ENCODE results near the gene PDE7B. TPM values are rescaled to one million over a fixed set of nuclear protein-coding genes. Genes with fewer than 3 reads are reported as not detected.

The PDE7B gene
- total RNA-seq (2014; rRNA removed; shearing (Covaris generic); ENCODE audit: low replicate concordance): 1.8 and 4.0 TPM in 2 replicates

DNA sequence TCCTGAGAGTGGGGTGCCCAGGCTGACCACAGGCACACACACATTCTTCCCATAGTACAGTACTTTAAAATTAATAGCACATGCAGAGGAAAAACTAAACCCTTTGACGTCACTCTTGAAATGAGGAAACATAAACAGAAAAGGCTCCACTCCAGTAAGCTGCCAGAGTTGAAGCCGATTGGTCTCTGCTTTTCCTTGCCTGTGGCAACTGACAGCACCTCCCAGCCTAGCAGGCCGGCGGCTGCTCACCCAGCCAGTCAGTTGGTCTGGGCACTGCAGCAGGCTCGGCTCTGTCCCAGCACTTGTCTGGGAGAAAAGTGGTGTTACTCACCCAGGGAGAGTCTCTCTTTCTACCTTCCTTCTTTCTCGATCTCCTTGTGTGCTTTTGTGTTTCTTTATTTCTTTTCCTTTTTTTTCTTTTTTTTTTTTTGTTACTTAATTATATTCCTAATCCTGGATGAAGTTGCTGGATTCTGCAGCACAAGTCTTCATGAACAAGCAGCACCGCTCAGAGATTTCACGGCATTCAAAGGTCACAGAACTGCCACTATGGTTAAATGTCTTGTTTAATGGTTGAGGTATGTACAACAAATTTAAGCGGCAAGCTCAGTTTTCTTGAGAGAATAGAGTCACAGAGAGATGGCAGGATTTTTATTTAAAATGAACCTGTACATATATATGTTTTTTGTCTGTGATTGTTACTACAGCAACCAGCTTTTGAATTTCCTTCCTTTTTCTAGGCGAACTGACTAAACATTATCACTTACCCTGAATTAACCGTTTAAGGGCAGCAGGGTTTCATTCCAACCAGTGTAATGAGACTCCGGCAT is at the start of gene PDE7B:
Gene PDE7B, plus strand, starts transcription at position 260 of the 830 bp plus-strand sequence.
- DNase-seq: peak; percentile 97
- no peaks in the 10 kb centered on the region for H3K36me3 ChIP-seq
- peak within 1 kb of the TSS; percentile 46 for H3K4me3 ChIP-seq
- H3K27me3 ChIP-seq: no peaks in the 10 kb centered on the region
- no peaks in the 10 kb centered on the region for H3K9me3 ChIP-seq

DNA sequence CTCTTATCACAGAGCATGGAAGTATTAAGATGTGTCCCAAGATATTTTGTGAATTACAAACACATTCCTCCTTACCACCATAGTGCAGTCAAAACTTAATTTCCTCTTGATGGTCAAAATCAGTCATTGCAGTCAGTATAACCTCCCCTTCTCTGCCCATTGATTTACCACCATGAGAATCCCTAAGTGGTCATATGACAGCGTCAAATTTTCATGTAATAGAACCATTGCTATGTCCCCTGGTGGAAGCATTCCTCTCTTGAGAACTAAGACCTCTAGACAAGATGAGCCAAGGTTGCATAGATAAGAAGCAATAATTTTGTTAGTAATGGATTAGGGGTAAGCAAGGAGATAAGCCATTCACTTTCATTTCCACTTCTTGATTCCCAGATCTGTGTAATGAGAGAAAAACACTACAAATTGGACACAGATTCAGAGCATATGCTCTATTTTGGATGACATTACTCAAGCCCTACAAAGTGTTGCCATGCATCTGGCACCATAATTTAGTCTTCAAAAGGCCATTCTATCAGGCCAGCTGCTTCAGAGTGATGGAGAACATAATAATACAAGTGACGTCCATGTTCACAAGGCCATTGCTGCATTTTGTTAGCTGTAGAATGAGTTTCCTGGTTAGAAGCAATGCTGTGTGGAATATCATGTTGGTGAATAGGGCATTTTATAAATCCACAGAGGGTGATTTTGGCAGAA is 49.6 kb upstream of the PDE7B start:
- H3K4me3 ChIP-seq: no peak overlapping the region
- no peaks in the 10 kb centered on the region for H3K36me3 ChIP-seq
- no peak for DNase-seq
- H3K27me3 ChIP-seq: no peaks in the 10 kb centered on the region
- H3K9me3 ChIP-seq: no peaks in the 10 kb centered on the region

DNA sequence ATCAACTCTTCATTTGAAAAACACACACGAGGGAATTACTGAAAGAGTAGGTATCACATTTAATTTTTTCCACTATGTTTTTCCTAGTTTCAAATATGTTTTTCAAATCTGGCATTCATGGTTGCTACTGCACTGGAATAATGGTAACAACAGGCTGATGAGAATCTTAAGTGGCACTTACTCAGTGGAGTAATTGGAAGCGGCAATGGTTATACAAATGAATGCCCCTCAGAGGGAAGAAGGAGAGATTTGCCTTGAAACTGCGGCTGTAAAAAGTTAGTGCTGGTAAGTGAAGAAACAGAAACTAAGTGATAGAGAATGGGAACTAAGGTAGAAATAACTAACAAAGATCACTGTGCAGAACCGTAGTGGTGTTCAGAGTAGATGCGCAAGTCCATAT is 41.0 kb upstream of the PDE7B start:
- Histone ChIP-seq H3K36me3 (no peaks in the 10 kb centered on the region), H3K4me3 (no peak overlapping the region), H3K27me3 (no peaks in the 10 kb centered on the region), H3K9me3 (no peaks in the 10 kb centered on the region)
- no peak for DNase-seq

DNA sequence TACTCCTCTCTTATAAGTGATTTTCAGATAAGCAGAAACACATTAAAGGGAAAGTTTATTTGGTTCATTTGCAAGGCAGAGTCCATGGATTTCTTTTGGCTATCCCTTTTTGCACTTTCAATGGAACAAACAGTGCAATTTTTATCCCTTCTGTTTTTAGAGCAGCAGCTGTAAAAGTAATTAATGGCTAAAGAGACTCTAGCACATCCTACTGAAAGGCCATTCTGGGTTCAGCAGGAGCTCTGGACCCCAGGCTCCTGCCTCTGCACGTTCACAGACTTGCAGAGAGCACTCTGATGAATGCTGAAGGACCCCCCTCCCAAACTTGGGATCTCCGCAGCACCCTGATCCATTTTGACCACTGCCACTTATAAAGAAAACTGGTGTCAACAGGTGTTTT is 40.3 kb upstream of the PDE7B start:
- Histone ChIP-seq H3K4me3 (no peak overlapping the region), H3K27me3 (no peaks in the 10 kb centered on the region), H3K9me3 (no peaks in the 10 kb centered on the region), H3K36me3 (no peaks in the 10 kb centered on the region)
- no peak for DNase-seq

DNA sequence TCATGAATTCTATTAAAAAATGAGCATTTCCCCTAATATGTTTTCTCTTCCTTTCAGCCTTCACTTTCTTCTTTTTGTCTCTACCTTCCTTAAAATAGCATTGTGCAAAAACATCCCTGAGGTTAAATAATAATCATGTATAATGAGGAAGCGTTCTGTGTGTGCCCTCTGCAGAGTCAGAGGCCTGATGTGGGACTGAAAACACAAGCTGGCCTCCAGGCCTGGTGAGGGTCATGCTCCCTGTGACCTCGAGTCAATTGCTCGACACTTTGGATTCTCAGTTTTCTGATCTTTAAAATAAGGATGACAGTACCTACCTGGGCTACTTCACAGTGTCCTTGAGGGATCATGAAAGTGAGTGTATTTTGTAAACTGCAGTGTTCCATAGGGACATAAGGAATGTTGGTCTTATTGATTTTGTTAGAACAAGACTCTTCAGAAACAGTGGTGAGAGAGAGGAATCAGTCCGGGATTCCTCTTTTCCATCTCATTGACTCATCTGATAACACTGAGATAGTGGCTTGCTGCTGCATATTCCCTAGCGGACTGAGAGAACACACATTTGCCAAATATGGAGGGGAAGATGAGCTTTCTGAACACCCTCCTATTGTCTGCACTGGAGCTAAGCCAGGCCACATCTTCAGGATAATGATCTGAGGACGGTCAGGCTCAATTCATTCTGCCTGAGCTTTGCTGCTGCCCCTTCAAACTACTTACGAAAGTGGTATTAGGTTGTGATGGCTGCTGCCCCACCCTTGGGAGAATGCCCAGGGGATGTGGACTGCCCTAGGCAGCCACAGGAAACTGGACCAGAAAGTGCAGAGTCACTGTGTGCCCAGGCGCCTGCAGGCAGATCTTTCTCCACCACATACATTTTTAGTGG is 39.6 kb upstream of the PDE7B start:
- DNase-seq: peak; percentile 61
- Histone ChIP-seq H3K9me3 (no peaks in the 10 kb centered on the region), H3K27me3 (no peaks in the 10 kb centered on the region), H3K36me3 (no peaks in the 10 kb centered on the region), H3K4me3 (no peak overlapping the region)

DNA sequence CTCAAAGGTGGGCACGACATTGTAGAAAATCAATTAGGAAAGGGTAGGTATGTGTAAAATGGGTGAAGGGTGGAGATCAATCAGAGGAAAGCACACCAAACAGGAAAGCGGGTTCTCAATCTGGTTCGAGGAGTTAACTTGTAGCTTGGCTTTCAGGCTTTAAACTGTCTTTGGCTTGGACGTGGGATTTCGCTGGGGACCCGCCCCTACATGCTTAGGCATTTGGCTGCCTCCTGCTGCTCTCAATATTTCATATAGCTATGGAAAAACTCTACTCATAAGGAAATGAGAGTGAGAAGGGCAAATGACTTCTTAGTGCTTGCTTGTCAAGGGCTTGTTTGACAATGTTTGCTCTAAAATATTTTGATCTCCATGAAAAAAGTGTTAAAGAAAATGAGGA is 38.1 kb upstream of the PDE7B start:
- no peak for DNase-seq
- Histone ChIP-seq H3K9me3 (no peaks in the 10 kb centered on the region), H3K36me3 (no peaks in the 10 kb centered on the region), H3K4me3 (no peak overlapping the region), H3K27me3 (no peaks in the 10 kb centered on the region)

DNA sequence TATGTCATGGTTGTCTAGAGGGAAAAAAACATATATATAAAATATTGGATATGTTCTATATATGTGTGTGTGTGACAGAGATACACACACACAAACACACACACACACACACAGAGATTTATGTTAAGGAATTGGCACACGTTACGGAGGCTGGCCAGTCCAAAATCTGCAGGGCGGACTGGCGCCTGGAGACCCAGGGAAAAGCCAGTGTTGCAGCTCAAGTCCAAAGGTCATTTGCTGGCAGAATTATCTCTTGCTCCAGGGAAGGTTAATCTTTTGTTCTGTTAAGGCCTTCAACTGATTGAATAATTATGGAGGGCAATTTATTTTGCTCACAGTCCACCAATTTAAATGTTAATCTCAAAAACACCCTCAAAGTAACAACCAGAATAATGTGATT is 37.5 kb upstream of the PDE7B start:
- DNase-seq: no peak
- Histone ChIP-seq H3K9me3 (no peaks in the 10 kb centered on the region), H3K27me3 (no peaks in the 10 kb centered on the region), H3K36me3 (no peaks in the 10 kb centered on the region), H3K4me3 (no peak overlapping the region)

DNA sequence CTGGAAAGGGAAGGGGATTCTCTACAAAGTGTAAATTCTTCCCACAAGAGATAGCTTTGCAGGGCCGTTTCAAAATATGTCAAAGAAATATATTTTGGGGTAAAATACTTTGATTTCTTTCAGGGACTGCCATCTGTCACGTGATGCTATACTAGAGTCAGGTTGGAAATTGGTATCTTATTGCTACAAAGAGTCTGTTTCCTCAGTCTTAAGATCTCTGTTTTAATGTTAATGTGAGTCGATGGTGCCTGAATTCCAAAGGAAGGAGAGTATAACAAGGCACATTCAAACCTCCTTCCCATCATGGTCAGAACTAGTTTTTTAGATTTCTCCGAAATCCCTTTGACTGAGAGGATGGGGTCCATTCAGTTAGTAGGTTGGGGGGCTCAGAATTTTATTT is 36.3 kb upstream of the PDE7B start:
- no peak overlapping the region for H3K4me3 ChIP-seq
- no peaks in the 10 kb centered on the region for H3K27me3 ChIP-seq
- DNase-seq: no peak
- no peaks in the 10 kb centered on the region for H3K36me3 ChIP-seq
- no peaks in the 10 kb centered on the region for H3K9me3 ChIP-seq

DNA sequence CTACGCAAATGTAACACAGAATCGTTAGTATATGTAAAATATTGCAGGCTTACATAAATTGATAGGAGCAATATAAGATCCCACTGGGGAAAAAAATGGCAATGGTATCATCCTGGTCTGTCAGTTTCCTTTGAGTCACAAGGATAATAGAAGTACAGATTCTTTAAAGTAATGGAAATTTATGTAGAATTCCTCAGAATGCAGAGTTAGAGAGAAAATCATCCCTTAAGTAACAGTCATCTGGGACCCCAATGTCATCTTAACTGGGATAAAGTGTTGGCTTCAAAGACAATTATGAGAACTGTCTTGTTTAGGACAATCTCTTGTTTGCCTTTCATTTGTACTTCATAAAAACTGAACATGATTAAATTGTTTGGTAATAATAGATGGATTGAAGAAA is 34.5 kb upstream of the PDE7B start:
- no peaks in the 10 kb centered on the region for H3K27me3 ChIP-seq
- H3K4me3 ChIP-seq: no peak overlapping the region
- no peaks in the 10 kb centered on the region for H3K9me3 ChIP-seq
- H3K36me3 ChIP-seq: no peaks in the 10 kb centered on the region
- no peak for DNase-seq

DNA sequence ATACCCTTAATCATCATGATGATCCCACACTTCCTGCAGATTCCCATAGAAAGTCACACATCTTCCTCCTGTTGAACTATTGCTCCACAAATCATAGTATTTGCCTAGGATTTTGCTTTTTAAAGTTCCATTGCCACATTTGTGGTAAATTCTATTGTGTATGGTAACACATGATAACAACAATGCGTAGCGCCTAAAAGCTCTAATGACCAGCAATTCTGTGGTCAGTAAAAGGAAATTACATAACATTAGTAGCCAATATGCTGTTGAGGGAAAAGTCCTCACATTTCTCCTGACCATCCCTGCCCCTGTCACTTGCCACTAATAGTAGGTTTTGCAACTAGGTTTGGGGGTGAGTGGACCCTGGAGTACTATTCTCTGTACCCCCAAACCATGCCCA is 31.8 kb upstream of the PDE7B start:
- no peaks in the 10 kb centered on the region for H3K9me3 ChIP-seq
- H3K27me3 ChIP-seq: no peaks in the 10 kb centered on the region
- no peak overlapping the region for H3K4me3 ChIP-seq
- H3K36me3 ChIP-seq: no peaks in the 10 kb centered on the region
- no peak for DNase-seq

DNA sequence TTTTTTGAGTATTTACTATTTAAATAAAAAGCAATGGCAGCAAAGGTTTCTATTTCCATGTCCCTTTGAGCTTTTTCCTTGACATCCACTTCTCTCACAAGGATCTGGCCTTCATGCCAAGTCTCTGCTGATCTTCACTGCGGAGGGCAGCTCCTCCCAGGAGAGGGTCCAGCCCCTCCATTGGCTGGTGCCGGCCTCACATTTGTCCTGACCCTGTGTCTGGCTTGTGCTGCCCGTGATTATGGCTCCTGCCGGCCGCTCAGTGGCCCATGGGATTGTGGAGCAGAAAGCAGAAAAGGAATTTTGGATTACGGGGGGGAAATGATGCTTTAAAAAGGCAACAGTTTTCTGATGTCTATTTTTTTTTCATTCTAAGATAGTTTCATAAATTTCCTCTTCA is 31.2 kb upstream of the PDE7B start:
- DNase-seq: no peak
- H3K9me3 ChIP-seq: no peaks in the 10 kb centered on the region
- H3K4me3 ChIP-seq: no peak overlapping the region
- no peaks in the 10 kb centered on the region for H3K36me3 ChIP-seq
- no peaks in the 10 kb centered on the region for H3K27me3 ChIP-seq

DNA sequence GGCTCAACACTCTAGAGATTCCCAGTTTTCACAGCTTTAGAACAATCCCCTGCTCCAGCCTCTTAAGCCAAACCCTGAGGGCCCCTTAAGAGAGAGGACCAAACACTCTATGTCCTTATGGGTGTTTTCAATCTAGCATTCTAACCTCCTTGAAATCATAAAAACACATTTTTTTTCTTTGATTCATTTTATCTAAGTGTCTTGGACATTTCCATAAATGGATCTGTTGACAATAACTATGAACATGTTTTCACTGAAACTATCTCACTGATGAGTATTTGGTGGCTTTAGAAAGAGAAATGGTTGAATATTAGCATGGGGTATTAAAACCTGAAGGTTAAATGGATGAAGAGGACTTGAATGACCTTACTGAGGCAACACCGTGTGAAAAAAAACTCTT is 27.6 kb upstream of the PDE7B start:
- Histone ChIP-seq H3K36me3 (no peaks in the 10 kb centered on the region), H3K9me3 (no peaks in the 10 kb centered on the region), H3K27me3 (no peaks in the 10 kb centered on the region), H3K4me3 (no peak overlapping the region)
- no peak for DNase-seq

DNA sequence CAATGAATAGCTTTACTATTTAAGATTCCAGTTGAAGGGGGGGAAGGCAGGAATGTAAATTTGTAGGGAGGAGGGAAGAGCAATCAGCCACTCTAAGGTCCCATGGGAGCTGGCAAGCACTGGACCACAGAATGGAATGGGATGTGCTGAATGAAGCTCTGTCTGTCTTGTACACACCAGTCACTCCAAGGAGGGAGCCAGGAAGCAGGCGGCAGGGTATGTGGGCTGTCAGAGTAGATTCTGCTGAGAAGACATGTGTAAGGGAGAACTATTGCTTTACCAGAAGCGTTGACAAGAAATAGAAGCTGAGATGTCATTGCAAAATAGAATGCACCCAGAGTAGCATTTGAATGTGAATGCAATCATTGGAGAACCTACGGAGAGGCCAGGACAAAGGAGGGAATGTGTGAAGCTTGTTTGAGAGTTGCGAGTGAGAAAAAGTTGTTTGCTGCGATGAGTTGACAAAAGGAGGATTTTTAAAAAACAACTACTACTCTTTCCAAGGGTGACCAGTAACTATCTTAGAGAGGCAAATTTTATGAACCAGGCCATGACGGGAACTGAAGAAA is 25.2 kb upstream of the PDE7B start:
- DNase-seq: no peak
- Histone ChIP-seq H3K27me3 (no peaks in the 10 kb centered on the region), H3K4me3 (no peak overlapping the region), H3K36me3 (no peaks in the 10 kb centered on the region), H3K9me3 (no peaks in the 10 kb centered on the region)

DNA sequence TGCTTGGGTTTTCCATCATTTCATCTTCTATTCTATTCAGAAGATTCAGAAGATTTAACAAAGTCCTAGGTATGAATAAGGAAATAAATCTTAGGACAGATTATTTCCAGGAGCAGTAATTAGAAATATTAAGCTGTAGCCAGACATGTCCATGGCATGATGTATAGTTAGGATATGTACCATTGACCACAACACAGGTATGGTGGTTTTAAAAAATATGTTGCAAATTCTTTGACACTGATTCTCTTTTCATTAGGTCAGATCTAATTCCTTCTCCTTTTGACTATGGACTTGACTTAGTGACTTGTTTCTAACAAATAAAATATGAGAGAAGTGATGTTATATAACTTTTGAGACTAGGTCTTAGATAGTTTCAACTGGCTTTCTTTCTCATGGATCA is 23.5 kb upstream of the PDE7B start:
- H3K36me3 ChIP-seq: no peaks in the 10 kb centered on the region
- H3K9me3 ChIP-seq: no peaks in the 10 kb centered on the region
- no peaks in the 10 kb centered on the region for H3K27me3 ChIP-seq
- DNase-seq: no peak
- no peak overlapping the region for H3K4me3 ChIP-seq

DNA sequence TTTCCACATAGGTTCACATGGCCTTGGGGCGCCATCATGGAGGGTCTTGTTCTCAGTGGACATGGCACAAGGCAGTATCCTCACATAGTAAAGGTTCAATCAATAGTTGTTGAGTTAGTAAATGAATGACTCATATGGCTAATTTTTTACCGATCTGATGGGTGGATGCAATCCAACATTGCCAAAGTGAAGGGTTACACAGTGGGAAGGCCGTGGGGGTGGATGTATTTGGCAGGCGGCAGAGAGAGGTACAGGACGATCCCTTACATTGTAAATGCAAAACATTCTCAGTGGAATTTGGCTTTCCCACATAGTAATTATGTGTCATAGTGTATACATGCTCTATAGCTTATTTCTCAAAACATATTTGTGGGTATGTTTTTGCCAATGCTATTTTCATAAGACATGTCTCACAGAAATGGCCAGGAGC is 21.0 kb upstream of the PDE7B start:
- H3K27me3 ChIP-seq: no peaks in the 10 kb centered on the region
- no peaks in the 10 kb centered on the region for H3K36me3 ChIP-seq
- H3K4me3 ChIP-seq: no peak overlapping the region
- peak; percentile 85 for DNase-seq
- no peaks in the 10 kb centered on the region for H3K9me3 ChIP-seq

DNA sequence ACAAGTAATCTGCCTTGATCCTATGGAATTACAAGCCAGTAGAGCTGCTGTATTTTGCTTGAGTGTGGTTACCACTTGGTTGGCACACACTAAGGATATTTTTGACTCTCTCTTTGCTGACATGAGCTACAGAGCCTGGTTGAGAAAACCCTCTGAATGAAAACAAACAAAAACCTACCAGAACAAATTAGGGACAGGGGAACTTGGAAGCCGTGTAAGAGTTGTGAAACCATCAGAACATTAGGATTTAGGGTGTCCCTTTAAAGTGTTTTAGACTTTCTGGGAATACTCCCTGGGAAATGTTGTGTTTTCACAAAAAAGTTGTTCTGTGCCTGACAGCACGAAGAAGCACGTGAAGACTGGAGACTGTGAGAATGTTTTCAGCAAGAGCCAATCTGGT is 20.5 kb upstream of the PDE7B start:
- Histone ChIP-seq H3K9me3 (no peaks in the 10 kb centered on the region), H3K27me3 (no peaks in the 10 kb centered on the region), H3K36me3 (no peaks in the 10 kb centered on the region), H3K4me3 (no peak overlapping the region)
- DNase-seq: no peak

DNA sequence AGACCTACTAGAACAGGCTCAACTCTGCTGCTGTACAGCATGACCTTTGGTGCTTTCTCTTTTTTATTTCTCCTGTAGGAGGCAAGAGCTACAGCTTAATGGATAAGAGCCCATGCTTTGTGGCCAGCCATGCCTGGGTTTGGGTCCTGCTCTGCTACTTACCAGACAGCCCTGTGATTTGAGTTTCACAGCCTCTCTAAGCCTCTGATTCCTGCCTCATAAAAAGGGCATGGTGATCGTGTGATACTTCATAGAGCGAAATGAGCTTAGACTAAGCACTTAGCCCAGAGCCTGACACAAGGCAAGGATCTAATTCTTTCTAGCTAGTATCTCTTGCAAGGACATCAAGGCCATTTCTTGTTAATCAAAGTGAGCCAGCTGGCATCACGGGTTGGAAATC is 19.3 kb upstream of the PDE7B start:
- Histone ChIP-seq H3K36me3 (no peaks in the 10 kb centered on the region), H3K9me3 (no peaks in the 10 kb centered on the region), H3K27me3 (no peaks in the 10 kb centered on the region), H3K4me3 (no peak overlapping the region)
- no peak for DNase-seq

All from MG63 (cell line).